Tibial nerve (tissue), 4 donors: ENCODE results near the gene GLRX5. TPM values are rescaled to one million over a fixed set of nuclear protein-coding genes. Genes with fewer than 3 reads are reported as not detected.
A peak's percentile ranks its signal among the peaks of the same experiment; 100 is the strongest.

ENCODE experiments used
- DNase-seq, 2 donors: peaks; one replicate each; pipeline ENCODE4 v3.0.0-alpha.2; 2019; ENCODE audit warnings: low spot score in 2 of 2
- H3K27ac ChIP-seq, 4 donors: fragments of 200-600 bp; sonication (generic) in 3 of 4; one replicate each; pipeline ENCODE4 v1.5.1; 2017 to 2019; ENCODE audit warnings: mild to moderate bottlenecking in 1 of 4
- H3K27me3 ChIP-seq, 2 donors: fragments of 200-600 bp; sonication (generic) in 1 of 2; one replicate each; pipeline versions ENCODE4 v1.5.1 to v1.6.0; 2017 to 2019
- H3K36me3 ChIP-seq, 3 donors: fragments of 200-600 bp; sonication (generic); one replicate each; pipeline ENCODE4 v1.5.1; 2018 to 2019
- H3K4me1 ChIP-seq, 4 donors: fragments of 200-600 bp; sonication (generic) in 3 of 4; one replicate each; pipeline ENCODE4 v1.5.1; 2017 to 2019
- H3K4me3 ChIP-seq, 4 donors: fragments of 200-600 bp; sonication (generic) in 3 of 4; one replicate each; pipeline ENCODE4 v1.5.1; 2017 to 2019; ENCODE audit warnings: mild to moderate bottlenecking in 1 of 4, moderate library complexity in 1 of 4
- H3K9me3 ChIP-seq, 4 donors: fragments of 200-600 bp; sonication (generic) in 3 of 4; one replicate each; pipeline ENCODE4 v1.5.1; 2017 to 2019
- EP300 ChIP-seq, 2 donors: sonication (generic); formaldehyde crosslinking; IDR thresholded peaks; one replicate each; pipeline ENCODE4 v1.6.1; 2017; ENCODE audit warnings: antibody characterized with exemption in 2 of 2, mild to moderate bottlenecking in 1 of 2
- POLR2A ChIP-seq, 2 donors: fragments of 450-650 bp; IDR thresholded peaks; one replicate each; pipeline ENCODE4 v1.6.1; 2017; ENCODE audit warnings: antibody characterized with exemption in 2 of 2, mild to moderate bottlenecking in 2 of 2, moderate library complexity in 2 of 2
- WGBS, 2 donors: methylation state at CpG; one replicate each; pipeline ENCODE4 v1.1.5; 2018; 5-methylcytosine and 5-hydroxymethylcytosine counted together
- total RNA-seq, 4 donors: library from RNA; depleted of rRNA; stranded (reverse); fragments of >200 nt; gene quantifications; one replicate each; pipeline ENCODE4 v1.1.0, GENCODE V29; 2016
- TF ChIP-seq, protein P1 (sequence below), 5 experiments: fragments of 200-600 bp in 3 of 5; fragments of 450-650 bp in 2 of 5; sonication (generic) in 3 of 5; IDR thresholded peaks; one replicate each; pipeline ENCODE4 v1.5.1; 2016 to 2019; ENCODE audit warnings: antibody characterized with exemption in 5 of 5, mild to moderate bottlenecking in 3 of 5, moderate library complexity in 2 of 5

Gene GLRX5
- total RNA-seq, 4 donors from 2014 or later: 26.4 to 44.7 (median 34.6) TPM

DNA sequence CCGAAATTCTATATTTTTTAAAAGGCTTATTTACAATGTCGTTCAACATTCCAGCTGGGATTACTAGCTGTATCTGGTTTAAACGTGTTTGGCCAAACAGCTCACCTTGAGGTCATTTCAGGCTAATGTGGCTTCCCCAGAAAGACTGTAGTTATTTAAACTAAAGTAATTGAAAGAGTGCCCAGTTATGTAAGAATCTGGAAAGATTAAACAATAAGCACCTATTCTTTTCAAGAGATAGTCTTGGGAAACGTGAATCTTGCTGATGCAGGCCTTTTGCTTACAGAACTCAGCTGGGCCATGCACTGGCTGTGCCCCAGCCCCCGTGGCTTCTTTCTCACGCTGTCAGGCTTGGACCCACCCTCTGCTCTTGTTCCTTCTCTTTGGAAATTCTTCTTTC lies 24.4 kb downstream of the GLRX5 start:
- Histone ChIP-seq H3K9me3 (no peaks in the 10 kb centered on the region), H3K4me1 (peaks cover 0 to 24% (median 0%) of the 10 kb centered on the region in 4 donors), H3K36me3 (no peaks in the 10 kb centered on the region), H3K27me3 (no peaks in the 10 kb centered on the region), H3K4me3 (no peak overlapping the region), H3K27ac (no peak overlapping the region)
- no peak for DNase-seq
- 45 to 49% methylated on average over 6 of the region's 6 CpGs for WGBS, 2 donors
- TF ChIP-seq, protein P1, sequence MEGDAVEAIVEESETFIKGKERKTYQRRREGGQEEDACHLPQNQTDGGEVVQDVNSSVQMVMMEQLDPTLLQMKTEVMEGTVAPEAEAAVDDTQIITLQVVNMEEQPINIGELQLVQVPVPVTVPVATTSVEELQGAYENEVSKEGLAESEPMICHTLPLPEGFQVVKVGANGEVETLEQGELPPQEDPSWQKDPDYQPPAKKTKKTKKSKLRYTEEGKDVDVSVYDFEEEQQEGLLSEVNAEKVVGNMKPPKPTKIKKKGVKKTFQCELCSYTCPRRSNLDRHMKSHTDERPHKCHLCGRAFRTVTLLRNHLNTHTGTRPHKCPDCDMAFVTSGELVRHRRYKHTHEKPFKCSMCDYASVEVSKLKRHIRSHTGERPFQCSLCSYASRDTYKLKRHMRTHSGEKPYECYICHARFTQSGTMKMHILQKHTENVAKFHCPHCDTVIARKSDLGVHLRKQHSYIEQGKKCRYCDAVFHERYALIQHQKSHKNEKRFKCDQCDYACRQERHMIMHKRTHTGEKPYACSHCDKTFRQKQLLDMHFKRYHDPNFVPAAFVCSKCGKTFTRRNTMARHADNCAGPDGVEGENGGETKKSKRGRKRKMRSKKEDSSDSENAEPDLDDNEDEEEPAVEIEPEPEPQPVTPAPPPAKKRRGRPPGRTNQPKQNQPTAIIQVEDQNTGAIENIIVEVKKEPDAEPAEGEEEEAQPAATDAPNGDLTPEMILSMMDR (IDR thresholded peaks at IDR 0.05): no peak
- TF ChIP-seq POLR2A (IDR thresholded peaks at IDR 0.05): no peak
- TF ChIP-seq EP300 (IDR thresholded peaks at IDR 0.05): no peak

DNA sequence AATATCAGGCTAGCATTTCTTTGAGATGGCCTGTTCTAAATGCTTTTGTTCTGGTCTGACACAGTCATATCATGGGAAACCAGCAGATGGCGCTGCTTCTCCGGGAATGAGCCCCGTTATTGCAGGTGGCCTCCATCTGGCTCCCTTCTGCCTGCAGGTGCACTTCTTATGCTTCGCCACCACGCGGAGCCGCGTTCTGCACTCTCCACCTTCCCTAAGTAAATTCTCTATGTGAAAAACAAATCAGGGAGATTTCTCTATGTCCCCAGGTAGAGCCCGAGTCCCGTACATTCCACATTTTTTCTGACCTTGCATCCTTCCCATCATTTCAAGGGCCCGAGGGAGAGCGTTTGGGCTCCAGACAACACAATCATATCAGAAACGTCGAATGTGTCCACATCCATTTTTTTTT lies 26.2 kb downstream of the GLRX5 start:
- DNase-seq: peak; percentile 81 to 94
- H3K27me3 ChIP-seq: no peaks in the 10 kb centered on the region
- no peak overlapping the region for H3K27ac ChIP-seq
- WGBS, 2 donors: 9 to 12% methylated on average over 14 of the region's 14 CpGs
- no peaks in the 10 kb centered on the region for H3K9me3 ChIP-seq
- H3K4me1 ChIP-seq: peaks cover 0 to 24% (median 0%) of the 10 kb centered on the region in 4 donors
- peak in 1 of 2 donors; percentile 53 for TF ChIP-seq EP300 (IDR thresholded peaks at IDR 0.05)
- TF ChIP-seq, protein P1 (IDR thresholded peaks at IDR 0.05): peak; percentile 83 to 95 (median 90)
- TF ChIP-seq POLR2A (IDR thresholded peaks at IDR 0.05): no peak
- no peak overlapping the region for H3K4me3 ChIP-seq
- H3K36me3 ChIP-seq: no peaks in the 10 kb centered on the region

DNA sequence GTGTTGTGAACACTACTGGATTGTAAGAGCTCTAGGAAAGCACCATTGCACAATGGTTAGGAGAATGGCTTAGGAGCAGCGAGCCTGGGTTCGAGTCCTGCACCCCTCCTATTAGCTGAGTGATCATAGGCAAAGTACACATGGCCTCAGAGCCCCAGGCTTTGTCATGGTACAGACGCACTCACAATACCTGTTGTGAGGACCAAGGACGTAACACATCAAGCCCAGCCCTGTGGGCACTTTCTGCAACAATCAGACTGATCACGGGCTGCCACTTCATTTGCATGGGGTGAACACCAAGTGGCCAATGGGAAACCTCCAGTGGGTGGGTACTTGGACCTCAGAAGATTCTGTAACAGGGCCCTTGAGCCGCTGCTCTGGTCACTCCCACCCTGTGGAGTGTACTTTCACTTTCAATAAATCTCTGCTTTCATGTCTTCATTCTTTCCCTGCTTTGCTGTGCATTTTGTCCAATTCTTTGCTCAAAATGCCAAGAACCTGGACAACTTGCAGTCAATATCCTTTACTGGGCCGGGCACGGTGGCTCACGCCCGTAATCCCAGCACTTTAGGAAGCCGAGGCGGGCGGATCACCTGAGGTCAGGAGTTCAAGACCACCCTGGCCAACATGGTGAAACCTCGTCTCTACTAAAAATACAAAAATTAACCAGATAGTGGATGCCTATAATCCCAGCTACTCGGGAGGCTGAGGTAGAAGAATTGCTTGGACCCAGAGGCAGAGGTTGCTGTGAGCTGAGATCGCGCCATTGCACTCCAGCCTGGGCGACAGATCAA lies 28.2 kb downstream of the GLRX5 start:
- WGBS, 2 donors: 55 to 67% methylated on average over 18 of the region's 18 CpGs
- no peak for DNase-seq

DNA sequence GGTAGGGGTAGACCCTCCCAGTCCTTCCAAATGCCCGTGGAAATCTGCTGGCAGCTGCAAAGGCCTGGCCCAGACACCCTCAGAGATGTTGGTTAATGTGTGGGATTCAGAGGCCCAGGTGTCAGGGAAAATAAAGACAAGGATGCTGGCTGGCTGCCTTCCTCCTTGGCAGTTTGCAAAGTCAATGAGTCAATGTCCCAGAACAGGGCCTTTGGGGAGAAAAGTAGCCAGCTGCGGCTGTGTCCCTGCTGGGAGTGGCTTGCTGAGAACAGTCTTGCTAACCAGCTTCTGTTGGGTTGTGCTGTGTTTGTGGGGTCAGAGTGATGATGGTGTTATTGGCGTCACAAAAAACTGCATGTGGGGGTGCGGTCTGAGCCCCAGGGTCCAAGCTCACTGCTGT lies 29.2 kb downstream of the GLRX5 start:
- WGBS, 2 donors: 58 to 70% methylated on average over 4 of the region's 4 CpGs

More for the DNA sequence above, 28.2 kb downstream of the GLRX5 start:
- Histone ChIP-seq H3K27ac (no peak overlapping the region), H3K36me3 (no peaks in the 10 kb centered on the region), H3K9me3 (no peaks in the 10 kb centered on the region), H3K27me3 (no peaks in the 10 kb centered on the region), H3K4me3 (peak overlapping the region in 2 of 4 donors; percentile 15 to 33), H3K4me1 (peaks cover 0 to 24% (median 0%) of the 10 kb centered on the region in 4 donors)
- TF ChIP-seq EP300 (IDR thresholded peaks at IDR 0.05): no peak
- no peak for TF ChIP-seq POLR2A (IDR thresholded peaks at IDR 0.05)
- TF ChIP-seq, protein P1 (IDR thresholded peaks at IDR 0.05): no peak

DNA sequence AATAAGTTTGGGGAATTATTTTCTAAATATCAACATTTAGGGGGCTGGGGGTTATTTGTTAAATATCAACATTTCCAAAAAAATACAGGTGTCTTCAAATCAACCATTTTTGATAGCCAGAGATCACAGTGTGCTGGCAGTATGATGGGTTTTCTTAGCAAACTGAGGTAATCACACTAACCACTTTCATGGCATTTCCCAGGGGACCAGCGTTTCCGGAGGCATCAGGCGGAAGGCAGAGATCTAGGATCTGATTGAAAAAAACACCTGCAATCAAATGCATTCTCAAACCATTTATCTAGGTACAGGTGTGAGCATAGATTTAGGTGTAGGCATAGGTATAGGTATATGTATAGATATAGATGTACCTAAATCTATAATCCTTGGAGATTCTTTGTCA lies 34.6 kb downstream of the GLRX5 start:
- no peaks in the 10 kb centered on the region for H3K4me1 ChIP-seq
- 61 to 78% methylated on average over 3 of the region's 3 CpGs for WGBS, 2 donors
- H3K9me3 ChIP-seq: no peaks in the 10 kb centered on the region
- no peak for TF ChIP-seq EP300 (IDR thresholded peaks at IDR 0.05)
- TF ChIP-seq POLR2A (IDR thresholded peaks at IDR 0.05): no peak
- TF ChIP-seq, protein P1 (IDR thresholded peaks at IDR 0.05): no peak
- no peak overlapping the region for H3K27ac ChIP-seq
- H3K36me3 ChIP-seq: no peaks in the 10 kb centered on the region
- H3K27me3 ChIP-seq: peaks cover 0 to 3% of the 10 kb centered on the region in 2 donors
- H3K4me3 ChIP-seq: no peak overlapping the region
- no peak for DNase-seq

More for the DNA sequence above, 29.2 kb downstream of the GLRX5 start:
- no peak for TF ChIP-seq POLR2A (IDR thresholded peaks at IDR 0.05)
- TF ChIP-seq, protein P1 (IDR thresholded peaks at IDR 0.05): no peak
- TF ChIP-seq EP300 (IDR thresholded peaks at IDR 0.05): no peak
- H3K27ac ChIP-seq: no peak overlapping the region
- H3K36me3 ChIP-seq: no peaks in the 10 kb centered on the region
- no peaks in the 10 kb centered on the region for H3K9me3 ChIP-seq
- H3K4me1 ChIP-seq: peaks cover 0 to 24% (median 0%) of the 10 kb centered on the region in 4 donors
- no peak for DNase-seq
- H3K4me3 ChIP-seq: no peak overlapping the region
- no peaks in the 10 kb centered on the region for H3K27me3 ChIP-seq
